Colonic mucosa (tissue), 4 donors: Measurements from ENCODE around the gene SBNO1. TPM values are rescaled to one million over a fixed set of nuclear protein-coding genes. Genes with fewer than 3 reads are reported as not detected.

Experiments
- DNase-seq: peaks from one replicate; pipeline ENCODE4 v3.0.0-alpha.2; 2020
- H3K27ac ChIP-seq: fragments of 200-600 bp; one replicate; pipeline ENCODE4 v1.8.0; 2021
- H3K27me3 ChIP-seq: fragments of 200-600 bp; one replicate; pipeline ENCODE4 v1.8.0; 2021
- H3K36me3 ChIP-seq: fragments of 200-600 bp; one replicate; pipeline ENCODE4 v1.8.0; 2021
- H3K4me1 ChIP-seq: fragments of 200-600 bp; one replicate; pipeline ENCODE4 v1.8.0; 2021; ENCODE audit warnings: mild to moderate bottlenecking
- H3K4me3 ChIP-seq: fragments of 200-600 bp; one replicate; pipeline ENCODE4 v1.8.0; 2021
- H3K9ac ChIP-seq, 2 donors: one replicate each; pipeline ENCODE4 v1.7.0; 2013; ENCODE audit warnings: control low read depth in 2 of 2, low read depth in 2 of 2, low read length in 2 of 2
- H3K9me3 ChIP-seq: fragments of 200-600 bp; one replicate; pipeline ENCODE4 v1.8.0; 2021
- intact Hi-C: fragments of 100-400 bp; cut with DNase I; formaldehyde crosslinking; loops from one replicate; pipeline ENCODE4 v1.14.1; 2022
- total RNA-seq, 2 donors: library from RNA; stranded (reverse); fragmentation: NEBNext Ultra II Directional in 1 of 2; extraction: Animal tissue kit (Norgen Biotek cat#: 25700) in 1 of 2; gene quantifications; one replicate each; pipeline ENCODE4 v1.2.1, GENCODE V29; 2021
- TF ChIP-seq, protein P1 (sequence below): fragments of 200-600 bp; IDR thresholded peaks from one replicate; pipeline ENCODE4 v1.8.0; 2022; ENCODE audit warnings: antibody characterized with exemption, mild to moderate bottlenecking
- donor health status: healthy.
- donor health status: DM: no; HTN: no; CAD: no.
- donor health status: DM: no; HTN: no; CAD: no.

The SBNO1 gene
- total RNA-seq, 2 donors from 2014 or later, result 36.5 to 37.3 TPM

DNA sequence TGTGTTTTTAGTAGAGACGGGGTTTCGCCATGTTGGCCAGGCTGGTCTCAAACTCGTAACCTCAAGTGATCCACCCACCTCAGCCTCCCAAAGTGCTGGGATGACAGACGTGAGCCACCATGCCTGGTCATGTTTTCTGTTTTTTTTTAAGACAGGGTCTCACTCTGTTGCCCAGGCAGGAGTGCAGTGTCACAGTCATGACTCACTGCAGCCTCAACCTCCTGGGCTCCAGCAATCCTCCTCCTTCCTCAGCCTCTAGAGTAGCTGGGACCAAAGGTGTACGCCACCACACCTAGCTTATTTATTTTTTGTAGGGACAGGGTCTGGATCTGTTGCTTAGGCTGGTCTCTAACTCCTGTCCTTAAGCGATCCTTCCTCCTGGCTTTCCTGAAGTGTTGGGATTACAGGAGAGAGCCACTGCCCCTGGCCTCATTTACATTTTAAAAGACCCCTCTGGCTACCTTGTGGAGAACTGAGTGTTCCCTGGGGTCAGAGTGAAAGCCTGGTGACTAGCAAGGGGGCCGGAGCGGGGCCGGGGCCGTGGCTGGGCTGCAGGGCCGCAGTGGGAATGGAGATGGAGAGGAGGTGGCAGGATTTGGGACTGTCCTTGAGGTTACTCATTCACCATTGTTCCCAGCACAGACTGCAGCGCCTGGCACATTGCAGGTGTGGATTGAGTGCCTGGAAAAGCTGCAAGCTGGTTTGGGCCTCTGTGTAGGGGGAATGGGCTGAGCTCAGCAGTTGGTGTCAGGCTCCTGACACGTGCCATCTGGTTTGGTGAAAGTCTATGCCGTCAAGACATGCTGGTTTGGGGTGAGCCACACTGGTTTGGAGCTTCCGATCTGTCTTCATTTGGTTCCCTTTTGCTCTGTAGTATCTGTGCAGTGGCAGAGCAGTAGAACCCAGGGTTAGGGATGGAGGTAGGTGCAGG is 37.4 kb upstream of the SBNO1 start:
- no peaks in the 10 kb centered on the region for H3K4me1 ChIP-seq
- no peaks in the 10 kb centered on the region for H3K27me3 ChIP-seq
- peaks cover 23% of the 10 kb centered on the region for H3K36me3 ChIP-seq
- TF ChIP-seq, protein P1, sequence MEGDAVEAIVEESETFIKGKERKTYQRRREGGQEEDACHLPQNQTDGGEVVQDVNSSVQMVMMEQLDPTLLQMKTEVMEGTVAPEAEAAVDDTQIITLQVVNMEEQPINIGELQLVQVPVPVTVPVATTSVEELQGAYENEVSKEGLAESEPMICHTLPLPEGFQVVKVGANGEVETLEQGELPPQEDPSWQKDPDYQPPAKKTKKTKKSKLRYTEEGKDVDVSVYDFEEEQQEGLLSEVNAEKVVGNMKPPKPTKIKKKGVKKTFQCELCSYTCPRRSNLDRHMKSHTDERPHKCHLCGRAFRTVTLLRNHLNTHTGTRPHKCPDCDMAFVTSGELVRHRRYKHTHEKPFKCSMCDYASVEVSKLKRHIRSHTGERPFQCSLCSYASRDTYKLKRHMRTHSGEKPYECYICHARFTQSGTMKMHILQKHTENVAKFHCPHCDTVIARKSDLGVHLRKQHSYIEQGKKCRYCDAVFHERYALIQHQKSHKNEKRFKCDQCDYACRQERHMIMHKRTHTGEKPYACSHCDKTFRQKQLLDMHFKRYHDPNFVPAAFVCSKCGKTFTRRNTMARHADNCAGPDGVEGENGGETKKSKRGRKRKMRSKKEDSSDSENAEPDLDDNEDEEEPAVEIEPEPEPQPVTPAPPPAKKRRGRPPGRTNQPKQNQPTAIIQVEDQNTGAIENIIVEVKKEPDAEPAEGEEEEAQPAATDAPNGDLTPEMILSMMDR, result no peak
- no peak for DNase-seq
- H3K9me3 ChIP-seq, result no peaks in the 10 kb centered on the region
- H3K27ac ChIP-seq, result no peak overlapping the region
- intact Hi-C loops, result no loop called here
- H3K4me3 ChIP-seq, result no peak overlapping the region
- no peak overlapping the region for H3K9ac ChIP-seq

DNA sequence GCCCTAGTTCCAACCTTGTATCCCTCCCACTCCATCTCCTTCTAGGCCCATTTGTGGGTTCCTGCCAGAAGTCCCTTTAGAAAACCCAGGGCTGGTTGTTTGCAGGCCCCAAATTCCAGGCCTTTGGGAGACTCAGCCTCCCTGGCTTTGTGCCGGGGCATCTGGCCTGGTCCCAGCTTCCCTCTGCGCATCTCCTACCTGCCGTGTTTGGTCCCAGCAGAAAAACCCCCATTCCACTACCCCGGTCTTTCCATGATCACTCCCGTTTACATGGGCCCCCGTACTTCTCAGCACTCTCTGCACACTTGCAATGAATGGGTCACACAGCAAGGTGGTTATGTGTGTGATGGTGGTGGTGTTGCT is 34.6 kb upstream of the SBNO1 start:
- Histone ChIP-seq H3K27ac (no peak overlapping the region), H3K36me3 (peaks cover 24% of the 10 kb centered on the region), H3K4me3 (no peak overlapping the region), H3K9me3 (no peaks in the 10 kb centered on the region), H3K4me1 (no peaks in the 10 kb centered on the region), H3K9ac (no peak overlapping the region), H3K27me3 (no peaks in the 10 kb centered on the region)
- TF ChIP-seq, protein P1, result no peak
- DNase-seq, result no peak
- intact Hi-C loops, result no loop called here

DNA sequence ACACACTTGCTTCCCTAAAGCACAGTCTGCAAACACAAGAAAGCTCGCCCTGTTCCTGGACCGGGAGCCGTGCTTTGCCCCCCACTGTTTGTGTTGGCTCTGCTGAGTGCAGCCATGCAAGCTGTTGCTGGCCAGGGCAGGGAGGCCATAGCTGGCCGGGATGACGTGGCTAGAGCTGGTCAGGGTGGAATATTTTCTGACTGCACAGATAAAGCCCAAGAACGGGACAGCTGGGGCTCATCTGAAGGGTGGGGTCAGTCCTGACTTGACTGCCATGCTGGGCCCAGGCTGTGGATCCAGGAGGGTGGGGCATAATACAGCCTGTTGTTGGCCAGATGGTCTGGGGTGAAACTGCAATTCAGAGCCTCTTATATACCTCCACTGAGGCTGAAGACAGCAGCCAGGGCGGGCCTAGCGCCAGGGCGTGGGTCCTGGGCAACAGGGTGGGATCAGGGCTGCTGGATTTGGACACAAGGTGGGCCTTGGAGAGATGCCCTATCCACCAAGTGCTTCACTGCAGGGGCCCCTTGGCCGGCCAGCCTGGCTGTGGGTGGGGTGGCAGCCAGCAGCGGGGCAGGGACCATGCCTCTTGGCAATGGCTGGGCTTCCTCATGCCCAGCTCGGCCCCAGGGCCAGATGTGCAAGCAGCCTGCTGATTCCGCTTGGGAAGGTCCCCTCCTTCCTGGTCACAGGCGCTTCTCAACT is 34.1 kb upstream of the SBNO1 start:
- intact Hi-C loops, result no loop called here
- DNase-seq, result peak; percentile 48
- Histone ChIP-seq H3K9ac (peak overlapping the region in 1 of 2 donors; percentile 34), H3K27ac (peak overlapping the region; percentile 50), H3K4me3 (no peak overlapping the region), H3K4me1 (no peaks in the 10 kb centered on the region), H3K36me3 (peaks cover 19% of the 10 kb centered on the region), H3K9me3 (no peaks in the 10 kb centered on the region), H3K27me3 (no peaks in the 10 kb centered on the region)
- TF ChIP-seq, protein P1, result no peak

DNA sequence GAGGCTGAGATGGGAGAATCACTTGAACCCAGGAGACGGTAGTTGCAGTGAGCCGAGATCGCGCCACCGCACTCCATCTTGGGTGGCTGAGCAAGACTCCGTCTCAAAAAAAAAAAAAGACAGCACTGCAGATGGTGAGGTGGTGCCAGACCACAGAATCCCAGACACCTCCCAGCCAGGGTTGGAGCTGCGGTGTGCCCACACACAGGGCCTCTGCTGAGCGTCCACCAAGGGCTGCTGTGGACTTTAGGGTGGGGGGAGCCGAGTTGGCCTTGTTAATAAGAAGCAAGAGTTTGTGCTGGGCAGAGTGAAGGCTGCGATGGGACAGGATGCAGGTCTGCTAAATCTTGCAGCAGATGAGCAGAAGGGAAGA is 33.5 kb upstream of the SBNO1 start:
- no peaks in the 10 kb centered on the region for H3K4me1 ChIP-seq

DNA sequence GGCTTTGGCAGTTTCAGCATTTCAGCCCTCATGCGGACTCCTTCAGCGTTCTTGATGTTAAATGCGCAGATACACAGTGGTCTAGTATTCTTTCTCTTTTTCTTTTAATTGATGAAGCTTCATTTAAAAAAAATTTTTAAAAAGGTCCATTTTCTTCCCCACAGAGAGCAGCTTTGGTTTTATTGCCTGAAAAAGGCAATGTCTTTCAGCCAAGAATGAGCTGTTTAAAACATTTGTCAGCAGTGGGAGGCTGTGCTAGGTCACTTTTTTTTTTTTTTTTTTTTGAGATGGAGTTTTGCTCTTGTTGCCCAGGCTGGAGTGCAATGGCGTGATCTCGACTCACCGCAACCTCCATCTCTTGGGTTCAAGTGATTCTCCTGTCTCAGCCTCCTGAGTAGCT is 32.8 kb upstream of the SBNO1 start:
- no peak for DNase-seq
- intact Hi-C loops, result no loop called here
- Histone ChIP-seq H3K27me3 (no peaks in the 10 kb centered on the region), H3K4me3 (no peak overlapping the region), H3K36me3 (peaks cover 11% of the 10 kb centered on the region), H3K27ac (peak overlapping the region; percentile 20), H3K4me1 (no peaks in the 10 kb centered on the region), H3K9ac (no peak overlapping the region), H3K9me3 (no peaks in the 10 kb centered on the region)
- TF ChIP-seq, protein P1, result no peak

More for the DNA sequence above, 33.5 kb upstream of the SBNO1 start:
- H3K36me3 ChIP-seq, result peaks cover 14% of the 10 kb centered on the region
- TF ChIP-seq, protein P1, result no peak
- H3K27me3 ChIP-seq, result no peaks in the 10 kb centered on the region
- H3K4me3 ChIP-seq, result no peak overlapping the region
- no peak for DNase-seq
- intact Hi-C loops, result no loop called here
- peak overlapping the region; percentile 50 for H3K27ac ChIP-seq
- H3K9me3 ChIP-seq, result no peaks in the 10 kb centered on the region
- no peak overlapping the region for H3K9ac ChIP-seq
